HepG2 (cell line): ENCODE data around the gene IRF7. TPM values are rescaled to one million over a fixed set of nuclear protein-coding genes. Genes with fewer than 3 reads are reported as not detected.
A peak's percentile ranks its signal among the peaks of the same experiment; 100 is the strongest.

Source experiments
- AHR ChIP-seq: IDR thresholded peaks from 2 replicates; pipeline ENCODE4 v1.6.1; 2018; ENCODE audit warnings: missing genetic modification reagents, missing compliant biosample characterization
- BHLHE40 ChIP-seq: IDR thresholded peaks from 2 replicates; pipeline ENCODE4 v1.6.1; 2011; ENCODE audit warnings: low read length, improper control_type of control experiment
- CREB3 ChIP-seq: sonication (generic); formaldehyde crosslinking; IDR thresholded peaks from 2 replicates; pipeline ENCODE4 v1.5.0; 2020; ENCODE audit warnings: missing genetic modification reagents
- EZH2 ChIP-seq: conservative IDR thresholded peaks from 2 replicates; pipeline ENCODE4 v1.6.1; 2012; ENCODE audit warnings: mild to moderate bottlenecking, low read depth, low read length, moderate library complexity
- HIVEP1 ChIP-seq: sonication (generic); formaldehyde crosslinking; IDR thresholded peaks from 2 replicates; pipeline ENCODE4 v1.4.0; 2020; ENCODE audit warnings: mild to moderate bottlenecking, missing genetic modification reagents
- MED1 ChIP-seq: sonication (generic); formaldehyde crosslinking; IDR thresholded peaks from 2 replicates; pipeline ENCODE4 v1.4.0; 2020; ENCODE audit warnings: missing genetic modification reagents
- MEIS1 ChIP-seq: sonication (generic); formaldehyde crosslinking; IDR thresholded peaks from 2 replicates; pipeline ENCODE4 v1.9.0; 2021; ENCODE audit warnings: mild to moderate bottlenecking, missing genetic modification reagents, moderate library complexity, borderline replicate concordance
- MLX ChIP-seq: IDR thresholded peaks from 2 replicates; pipeline ENCODE4 v1.6.1; 2016
- NFKB2 ChIP-seq: sonication (generic); formaldehyde crosslinking; IDR thresholded peaks from 2 replicates; pipeline ENCODE4 v1.4.0; 2020; ENCODE audit warnings: missing genetic modification reagents, borderline replicate concordance
- RAD21 ChIP-seq: fragments of 450-650 bp; formaldehyde crosslinking; IDR thresholded peaks from 2 replicates; pipeline ENCODE4 v1.5.0; 2020; ENCODE audit warnings: mild to moderate bottlenecking
- TBP ChIP-seq: sonication (generic); formaldehyde crosslinking; IDR thresholded peaks from 2 replicates; pipeline ENCODE4 v1.5.0; 2020; ENCODE audit warnings: missing genetic modification reagents
- TEAD3 ChIP-seq: optimal IDR thresholded peaks from 2 replicates; pipeline ENCODE3; 2016; ENCODE audit warnings: borderline replicate concordance
- TMF1 ChIP-seq: sonication (generic); formaldehyde crosslinking; IDR thresholded peaks from 2 replicates; pipeline ENCODE4 v1.8.1; 2022; ENCODE audit warnings: low read depth, missing genetic modification reagents
- ZNF205 ChIP-seq: IDR thresholded peaks from 2 replicates; pipeline ENCODE4 v1.6.1; 2018; ENCODE audit warnings: missing biosample characterization, missing genetic modification reagents
- ZNF235 ChIP-seq: sonication (generic); formaldehyde crosslinking; IDR thresholded peaks from 2 replicates; pipeline ENCODE4 v1.8.1; 2023; ENCODE audit warnings: mild to moderate bottlenecking, missing genetic modification reagents, borderline replicate concordance
- ZNF281 ChIP-seq: sonication (generic); formaldehyde crosslinking; IDR thresholded peaks from 2 replicates; pipeline ENCODE4 v1.4.0; 2020; ENCODE audit warnings: missing genetic modification reagents, borderline replicate concordance
- ZNF484 ChIP-seq: sonication (generic); formaldehyde crosslinking; IDR thresholded peaks from 2 replicates; pipeline ENCODE4 v1.5.1; 2020; ENCODE audit warnings: mild to moderate bottlenecking, low read depth, missing genetic modification reagents, borderline replicate concordance
- ZNF530 ChIP-seq: sonication (generic); formaldehyde crosslinking; IDR thresholded peaks from 2 replicates; pipeline ENCODE4 v1.5.0; 2020; ENCODE audit warnings: low read depth, mild to moderate bottlenecking, missing genetic modification reagents
- ZNF563 ChIP-seq: sonication (generic); formaldehyde crosslinking; IDR thresholded peaks from 2 replicates; pipeline ENCODE4 v1.8.0; 2022; ENCODE audit warnings: mild to moderate bottlenecking, moderate library complexity, missing genetic modification reagents
- ZNF607 ChIP-seq: sonication (generic); formaldehyde crosslinking; IDR thresholded peaks from 2 replicates; pipeline ENCODE4 v1.5.1; 2020; ENCODE audit warnings: missing genetic modification reagents, mild to moderate bottlenecking, borderline replicate concordance
- ZNF615 ChIP-seq: sonication (generic); formaldehyde crosslinking; IDR thresholded peaks from 2 replicates; pipeline ENCODE4 v1.5.0; 2020; ENCODE audit warnings: mild to moderate bottlenecking, missing genetic modification reagents, borderline replicate concordance
- polyA plus RNA-seq, 8 experiments: library from polyadenylated mRNA; depleted of rRNA in 3 of 8; stranded (reverse) in 7 of 8; unstranded in 1 of 8; fragments of >200 nt; fragmentation: Illumina TruSeq in 4 of 8; extraction: Trizol in 4 of 8; gene quantifications; 2 replicates each; pipeline versions ENCODE4 v1.2.1 to v1.2.3, GENCODE V29; 2011 to 2016; ENCODE audit warnings: low read depth in 4 of 8, missing spikeins in 1 of 8, mixed read lengths in 1 of 8; ENCODE audit not compliant: insufficient read depth in 1 of 8
- total RNA-seq, 5 experiments: library from RNA; depleted of rRNA; stranded (reverse); fragments of >200 nt; fragmentation: Illumina TruSeq; extraction: Trizol; gene quantifications; 2 replicates each; pipeline ENCODE4 v1.2.3, GENCODE V29; 2016; ENCODE audit warnings: low read depth in 1 of 5
- TF ChIP-seq, protein P1 (sequence below): sonication (generic); formaldehyde crosslinking; IDR thresholded peaks from 2 replicates; pipeline ENCODE4 v1.4.0; 2020; ENCODE audit warnings: mild to moderate bottlenecking, missing genetic modification reagents

The IRF7 gene
- total and polyA plus RNA-seq, 2 of the 13 experiments (the other 11 are each of a cell fraction or from before 2014, with no cell fraction given): not detected

- no peak for TF ChIP-seq MLX
- TF ChIP-seq HIVEP1 (CRISPR knock-in tag): no peak
- TF ChIP-seq TBP (CRISPR knock-in tag): no peak
- no peak for TF ChIP-seq ZNF607 (CRISPR knock-in tag)
- peak; percentile 26; the same call in 1 of the 2 replicates for TF ChIP-seq BHLHE40
- peak; percentile 23; the same call in 1 of the 2 replicates for TF ChIP-seq RAD21 (CRISPR knock-in tag)
- TF ChIP-seq ZNF281: no peak
- TF ChIP-seq MEIS1 (CRISPR knock-in tag): peak; percentile 72; the same call in 1 of the 2 replicates
- TF ChIP-seq ZNF615 (CRISPR knock-in tag): no peak
- TF ChIP-seq ZNF205 (CRISPR knock-in tag): no peak
- no peak for TF ChIP-seq AHR (CRISPR knock-in tag)
- TF ChIP-seq ZNF530 (CRISPR knock-in tag): no peak
- TF ChIP-seq ZNF235 (CRISPR knock-in tag): no peak
- TF ChIP-seq, protein P1, sequence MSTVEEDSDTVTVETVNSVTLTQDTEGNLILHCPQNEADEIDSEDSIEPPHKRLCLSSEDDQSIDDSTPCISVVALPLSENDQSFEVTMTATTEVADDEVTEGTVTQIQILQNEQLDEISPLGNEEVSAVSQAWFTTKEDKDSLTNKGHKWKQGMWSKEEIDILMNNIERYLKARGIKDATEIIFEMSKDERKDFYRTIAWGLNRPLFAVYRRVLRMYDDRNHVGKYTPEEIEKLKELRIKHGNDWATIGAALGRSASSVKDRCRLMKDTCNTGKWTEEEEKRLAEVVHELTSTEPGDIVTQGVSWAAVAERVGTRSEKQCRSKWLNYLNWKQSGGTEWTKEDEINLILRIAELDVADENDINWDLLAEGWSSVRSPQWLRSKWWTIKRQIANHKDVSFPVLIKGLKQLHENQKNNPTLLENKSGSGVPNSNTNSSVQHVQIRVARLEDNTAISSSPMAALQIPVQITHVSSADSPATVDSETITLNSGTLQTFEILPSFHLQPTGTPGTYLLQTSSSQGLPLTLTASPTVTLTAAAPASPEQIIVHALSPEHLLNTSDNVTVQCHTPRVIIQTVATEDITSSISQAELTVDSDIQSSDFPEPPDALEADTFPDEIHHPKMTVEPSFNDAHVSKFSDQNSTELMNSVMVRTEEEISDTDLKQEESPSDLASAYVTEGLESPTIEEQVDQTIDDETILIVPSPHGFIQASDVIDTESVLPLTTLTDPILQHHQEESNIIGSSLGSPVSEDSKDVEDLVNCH (CRISPR knock-in tag): no peak
- TF ChIP-seq EZH2: no peak
- 0 out of 2 replicates have a peak, but pooled peaks have one; percentile 26 for TF ChIP-seq ZNF563 (CRISPR knock-in tag)
- TF ChIP-seq CREB3 (CRISPR knock-in tag): no peak
- peak; percentile 80 for TF ChIP-seq TEAD3 (CRISPR knock-in tag)
- TF ChIP-seq ZNF484: no peak
- no peak for TF ChIP-seq NFKB2 (CRISPR knock-in tag)
- no peak for TF ChIP-seq TMF1
- TF ChIP-seq MED1: peak; percentile 66
Observed at GRCh38 chr11:655036-655726, 39.4 kb upstream of the IRF7 start (continued).
